Bronchial epithelial cell (primary cell): ENCODE results near the gene LGI4. TPM values are rescaled to one million over a fixed set of nuclear protein-coding genes. Genes with fewer than 3 reads are reported as not detected.

Source experiments
- DNase-seq: peaks from one replicate; pipeline ENCODE4 v3.0.0-alpha.2; 2010; ENCODE audit warnings: low read depth
- FAIRE-seq: peaks from 2 replicates; lab custom pipeline; 2011; peaks lifted over from hg19 to GRCh38; lab: Jason Lieb, UNC
- H3K27me3 ChIP-seq: 2 replicates; pipeline ENCODE4 v1.5.1; 2011; ENCODE audit warnings: low read length; ENCODE audit not compliant: control insufficient read depth, insufficient read depth
- H3K36me3 ChIP-seq: 2 replicates; pipeline ENCODE4 v1.5.1; 2011; ENCODE audit warnings: low read length; ENCODE audit not compliant: control insufficient read depth, insufficient read depth
- H3K4me3 ChIP-seq: 2 replicates; pipeline ENCODE4 v1.5.1; 2011; ENCODE audit warnings: mild to moderate bottlenecking, low read depth, low read length, control low read depth
- total RNA-seq: library from RNA; depleted of rRNA; stranded (reverse); fragments of >200 nt; gene quantifications from 2 replicates; pipeline ENCODE4 v1.2.1, GENCODE V29; 2014
- TF ChIP-seq, protein P1 (sequence below): IDR thresholded peaks from 2 replicates; pipeline ENCODE4 v1.5.1; 2011; ENCODE audit warnings: mild to moderate bottlenecking, moderate library complexity, low read length, control low read depth, inconsistent platforms; ENCODE audit not compliant: insufficient read depth, severe bottlenecking

The LGI4 gene
- total RNA-seq, 1 donor from 2014 or later, result not detected

DNA sequence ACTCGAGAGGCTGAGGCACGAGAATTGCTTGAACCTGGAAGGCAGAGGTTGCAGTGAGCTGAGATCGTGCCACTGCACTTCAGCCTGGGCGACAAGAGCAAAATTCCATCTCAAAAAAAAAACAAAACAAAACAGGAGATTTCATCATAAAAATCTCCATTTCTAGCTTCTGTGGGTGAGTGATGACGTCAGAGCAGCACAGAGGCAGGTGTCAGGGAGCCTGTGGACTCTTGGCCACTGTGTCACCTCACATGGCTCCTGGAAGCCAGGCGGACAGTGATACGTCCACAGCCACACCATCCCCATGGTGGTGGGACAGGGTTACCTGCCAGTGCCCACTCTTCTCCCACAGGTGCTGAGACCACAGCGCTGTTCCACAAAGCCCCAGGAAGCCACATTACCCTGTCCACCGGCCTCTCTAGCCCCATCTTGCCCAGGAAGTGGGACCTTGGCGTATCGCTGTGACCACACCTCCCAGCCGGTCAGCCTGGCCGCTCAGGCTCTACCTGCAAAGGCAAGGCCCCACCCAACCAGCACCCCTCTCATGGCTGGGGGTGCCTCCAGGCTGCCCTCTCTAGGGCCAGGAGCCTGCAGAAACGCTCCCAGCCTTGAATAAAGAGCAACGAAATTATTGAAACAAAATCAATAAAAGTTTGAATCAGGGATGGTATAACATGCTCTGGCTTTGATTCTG is 21.7 kb downstream of the LGI4 start:
- TF ChIP-seq, protein P1, sequence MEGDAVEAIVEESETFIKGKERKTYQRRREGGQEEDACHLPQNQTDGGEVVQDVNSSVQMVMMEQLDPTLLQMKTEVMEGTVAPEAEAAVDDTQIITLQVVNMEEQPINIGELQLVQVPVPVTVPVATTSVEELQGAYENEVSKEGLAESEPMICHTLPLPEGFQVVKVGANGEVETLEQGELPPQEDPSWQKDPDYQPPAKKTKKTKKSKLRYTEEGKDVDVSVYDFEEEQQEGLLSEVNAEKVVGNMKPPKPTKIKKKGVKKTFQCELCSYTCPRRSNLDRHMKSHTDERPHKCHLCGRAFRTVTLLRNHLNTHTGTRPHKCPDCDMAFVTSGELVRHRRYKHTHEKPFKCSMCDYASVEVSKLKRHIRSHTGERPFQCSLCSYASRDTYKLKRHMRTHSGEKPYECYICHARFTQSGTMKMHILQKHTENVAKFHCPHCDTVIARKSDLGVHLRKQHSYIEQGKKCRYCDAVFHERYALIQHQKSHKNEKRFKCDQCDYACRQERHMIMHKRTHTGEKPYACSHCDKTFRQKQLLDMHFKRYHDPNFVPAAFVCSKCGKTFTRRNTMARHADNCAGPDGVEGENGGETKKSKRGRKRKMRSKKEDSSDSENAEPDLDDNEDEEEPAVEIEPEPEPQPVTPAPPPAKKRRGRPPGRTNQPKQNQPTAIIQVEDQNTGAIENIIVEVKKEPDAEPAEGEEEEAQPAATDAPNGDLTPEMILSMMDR, result no peak
- Histone ChIP-seq H3K36me3 (peaks cover 2% of the 10 kb centered on the region), H3K4me3 (no peak overlapping the region), H3K27me3 (no peaks in the 10 kb centered on the region)
- FAIRE-seq, result no peak
- no peak for DNase-seq

DNA sequence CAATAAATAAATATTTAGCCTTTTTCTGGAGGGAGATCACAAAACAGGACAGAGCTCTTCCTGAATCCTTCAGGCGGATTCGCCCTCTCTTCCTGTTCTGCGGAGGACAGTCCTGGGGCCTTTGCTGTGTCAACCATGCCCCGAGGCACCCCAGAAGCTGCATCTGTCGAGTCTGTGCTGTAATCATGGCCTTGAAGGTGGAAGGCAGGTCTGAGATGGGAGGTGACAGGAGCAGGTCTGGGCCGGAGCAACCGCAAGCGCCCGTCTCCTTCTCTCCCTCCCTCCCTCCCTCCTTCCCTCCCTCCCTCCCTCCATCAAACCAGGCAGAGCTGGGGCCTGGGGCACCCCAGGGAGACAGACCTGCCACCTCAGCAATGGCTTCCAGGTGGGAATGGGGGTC is 23.9 kb downstream of the LGI4 start:
- FAIRE-seq, result no peak
- H3K36me3 ChIP-seq, result no peaks in the 10 kb centered on the region
- TF ChIP-seq, protein P1, result no peak
- DNase-seq, result no peak
- no peak overlapping the region for H3K4me3 ChIP-seq
- no peaks in the 10 kb centered on the region for H3K27me3 ChIP-seq

DNA sequence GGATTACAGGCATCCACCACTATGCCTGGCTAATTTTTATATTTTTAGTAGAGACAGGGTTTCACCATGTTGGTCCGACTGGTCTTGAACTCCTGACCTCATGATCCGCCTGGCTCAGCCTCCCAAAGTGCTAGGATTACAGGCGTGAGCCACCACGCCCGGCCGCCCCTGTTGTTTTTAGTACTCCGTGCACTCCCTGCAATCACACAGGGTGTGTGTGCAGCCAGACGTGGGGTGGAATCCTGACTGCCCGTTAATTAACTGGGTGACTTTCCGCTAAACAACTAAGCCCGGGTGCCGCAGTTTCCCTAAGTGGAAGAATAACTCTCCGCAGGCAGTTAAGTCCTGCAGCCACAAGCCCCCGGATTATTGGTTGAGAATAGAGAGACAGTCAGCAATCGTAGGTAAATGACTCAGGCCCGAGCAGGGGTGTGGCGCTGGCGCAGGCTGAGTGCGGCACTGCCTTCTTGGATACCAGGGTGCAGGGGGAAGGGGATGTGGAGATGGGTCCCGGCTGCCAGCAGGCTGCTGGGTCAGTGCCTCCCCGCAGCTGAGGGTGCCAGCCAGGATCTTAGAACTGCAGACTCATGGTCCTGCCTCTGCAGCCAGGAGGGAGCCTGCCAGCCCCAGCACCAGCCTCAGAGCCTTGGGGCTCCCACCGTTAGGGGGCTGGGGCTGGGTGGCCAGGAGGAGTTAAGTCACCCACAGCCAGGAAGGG is 25.3 kb downstream of the LGI4 start:
- TF ChIP-seq, protein P1, result no peak
- no peak overlapping the region for H3K4me3 ChIP-seq
- DNase-seq, result no peak
- no peak for FAIRE-seq
- H3K27me3 ChIP-seq, result no peaks in the 10 kb centered on the region
- H3K36me3 ChIP-seq, result no peaks in the 10 kb centered on the region

DNA sequence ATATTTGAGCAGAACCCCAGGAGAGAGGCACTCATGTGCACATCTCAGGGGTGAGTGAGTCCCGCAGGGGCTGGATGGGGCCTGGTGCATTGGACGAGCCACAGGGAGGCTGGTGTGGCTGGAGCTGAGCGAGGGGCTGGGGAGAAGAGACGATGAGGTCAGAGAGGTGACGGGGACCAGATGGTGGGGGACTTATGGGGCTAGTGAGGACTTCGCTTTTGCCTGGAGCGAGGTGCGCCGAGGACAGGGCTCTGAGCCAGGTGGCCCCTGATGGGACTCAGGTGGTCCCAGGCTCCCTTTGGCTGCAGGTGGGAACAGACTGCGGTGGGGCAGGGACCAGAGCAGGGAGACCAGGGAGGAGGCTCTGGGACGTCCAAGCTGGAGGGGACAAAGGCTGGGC is 26.1 kb downstream of the LGI4 start:
- TF ChIP-seq, protein P1, result no peak
- Histone ChIP-seq H3K36me3 (no peaks in the 10 kb centered on the region), H3K27me3 (no peaks in the 10 kb centered on the region), H3K4me3 (no peak overlapping the region)
- FAIRE-seq (no peak), DNase-seq (no peak)

DNA sequence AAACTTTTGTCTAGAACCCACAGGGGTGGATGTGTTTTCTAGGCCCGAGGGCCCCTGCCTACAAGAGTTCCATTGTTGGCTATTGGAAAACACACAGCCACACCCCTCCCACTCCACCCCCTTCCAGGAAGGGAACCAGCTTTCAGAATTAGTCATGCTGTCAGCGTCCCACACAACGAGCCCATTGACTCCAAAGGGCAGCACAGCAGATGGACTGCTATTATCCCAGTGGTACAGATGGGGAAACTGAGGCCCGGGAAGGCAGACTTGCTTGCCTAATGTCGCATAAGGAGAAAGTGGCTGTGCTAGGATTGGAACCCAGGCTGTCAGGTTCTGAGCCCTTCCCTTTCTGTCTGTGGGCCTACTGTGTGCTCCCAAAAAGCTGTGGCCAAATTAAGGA is 27.3 kb downstream of the LGI4 start:
- TF ChIP-seq, protein P1, result no peak
- FAIRE-seq (no peak), DNase-seq (peak; percentile 82)
- no peaks in the 10 kb centered on the region for H3K36me3 ChIP-seq
- no peaks in the 10 kb centered on the region for H3K27me3 ChIP-seq
- no peak overlapping the region for H3K4me3 ChIP-seq
